HG03159 (cell line): ENCODE measurements around the gene RNF223.
A peak's percentile ranks its signal among the peaks of the same experiment; 100 is the strongest.

Experiments
- ATAC-seq: cut with Tn5 transposase; IDR thresholded peaks from one replicate; pipeline ENCODE4 v1.9.1; 2021; ENCODE audit warnings: mild to moderate bottlenecking, moderate library complexity; ENCODE audit not compliant: unreplicated experiment

Gene RNF223

GRCh38 chr1:1047407-1047806 lies 26.7 kb downstream of the RNF223 start:
- no peak for ATAC-seq

GRCh38 chr1:1046767-1047166 lies 27.3 kb downstream of the RNF223 start:
- no peak for ATAC-seq

- ATAC-seq: no peak
These were observed 27.9 kb downstream of the RNF223 start for GRCh38 chr1:1046243-1046642.

- ATAC-seq: no peak
These were observed 29.0 kb downstream of the RNF223 start for GRCh38 chr1:1045129-1045528.

GRCh38 chr1:1044455-1045078 lies 29.5 kb downstream of the RNF223 start:
- ATAC-seq: no peak

- no peak for ATAC-seq
These were observed 30.2 kb downstream of the RNF223 start for GRCh38 chr1:1043921-1044320.

- ATAC-seq: no peak
These were observed 30.7 kb downstream of the RNF223 start for GRCh38 chr1:1043411-1043810.

- ATAC-seq: no peak
These were observed 31.3 kb downstream of the RNF223 start for GRCh38 chr1:1042835-1043234.

GRCh38 chr1:1041873-1042272 lies 32.2 kb downstream of the RNF223 start:
- no peak for ATAC-seq

GRCh38 chr1:1041092-1041523 lies 33.0 kb downstream of the RNF223 start:
- no peak for ATAC-seq

- ATAC-seq: peak; percentile 51
These were observed 33.8 kb downstream of the RNF223 start for GRCh38 chr1:1040004-1040991.

- ATAC-seq: no peak
These were observed 34.8 kb downstream of the RNF223 start for GRCh38 chr1:1039145-1039910.

- ATAC-seq: peak; percentile 46
These were observed 35.4 kb downstream of the RNF223 start for GRCh38 chr1:1038694-1039093.

- ATAC-seq: no peak
These were observed 36.5 kb downstream of the RNF223 start for GRCh38 chr1:1037366-1038327.

- ATAC-seq: no peak
These were observed 38.7 kb downstream of the RNF223 start for GRCh38 chr1:1035291-1035943.

GRCh38 chr1:1034439-1034781 lies 39.7 kb downstream of the RNF223 start:
- no peak for ATAC-seq

- ATAC-seq: no peak
These were observed 40.2 kb downstream of the RNF223 start for GRCh38 chr1:1033731-1034438.

- peak; percentile 76 for ATAC-seq
These were observed 41.0 kb downstream of the RNF223 start for GRCh38 chr1:1033009-1033587.

GRCh38 chr1:1032424-1032823 lies 41.7 kb downstream of the RNF223 start:
- peak; percentile 2 for ATAC-seq
